G401 (cell line): ENCODE results near the gene RSKR. TPM values are rescaled to one million over a fixed set of nuclear protein-coding genes. Genes with fewer than 3 reads are reported as not detected.

ENCODE experiments used
- total RNA-seq: library from RNA; depleted of rRNA; stranded (reverse); fragments of >200 nt; shearing (Covaris generic); gene quantifications from 2 replicates; pipeline ENCODE4 v1.2.3, GENCODE V29; 2014; rRNA removed

Gene RSKR
- total RNA-seq, 1 experiment from 2014 or later: 2.7 TPM

Other genes with a start within 250 kb of the RSKR start
- not detected in 2 replicates for gene SEBOX, start 249.0 kb downstream of the RSKR start, total RNA-seq
- 12.4 and 13.1 TPM in 2 replicates for gene VTN, start 243.9 kb downstream of the RSKR start, total RNA-seq
- gene SARM1, start 242.5 kb downstream of the RSKR start, total RNA-seq: 18.6 and 20.4 TPM in 2 replicates
- 33.6 and 44.7 TPM in 2 replicates for gene SLC46A1, start 208.0 kb downstream of the RSKR start, total RNA-seq
- gene SLC13A2, start 140.5 kb downstream of the RSKR start, total RNA-seq: not detected in 2 replicates
- not detected in 2 replicates for gene FOXN1, start 107.8 kb downstream of the RSKR start, total RNA-seq
- gene UNC119, start 61.6 kb downstream of the RSKR start, total RNA-seq: 59.0 and 60.4 TPM in 2 replicates
- gene PIGS, start 42.7 kb downstream of the RSKR start, total RNA-seq: 50.8 and 64.4 TPM in 2 replicates
- gene ALDOC, start 37.3 kb downstream of the RSKR start, total RNA-seq: 34.5 and 49.8 TPM in 2 replicates
- 78.8 and 91.2 TPM in 2 replicates for gene SPAG5, start 15.2 kb downstream of the RSKR start, total RNA-seq
- gene BLTP2, start 31.0 kb upstream of the RSKR start, total RNA-seq: 77.8 and 137 TPM in 2 replicates
- gene SDF2, start 47.7 kb upstream of the RSKR start, total RNA-seq: 57.7 and 73.3 TPM in 2 replicates
- gene SUPT6H, start 48.0 kb upstream of the RSKR start, total RNA-seq: 24.4 and 43.0 TPM in 2 replicates
- gene PROCA1, start 97.7 kb upstream of the RSKR start, total RNA-seq: 2.4 and 17.2 TPM in 2 replicates
- gene RAB34, start 103.7 kb upstream of the RSKR start, total RNA-seq: 373 TPM in 2 replicates
- 1,133 and 1,289 TPM in 2 replicates for gene RPL23A, start 105.8 kb upstream of the RSKR start, total RNA-seq
- gene TLCD1, start 112.0 kb upstream of the RSKR start, total RNA-seq: 9.2 and 12.1 TPM in 2 replicates
- 10.2 and 15.1 TPM in 2 replicates for gene NEK8, start 114.6 kb upstream of the RSKR start, total RNA-seq
- gene TRAF4, start 129.8 kb upstream of the RSKR start, total RNA-seq: 51.8 and 69.0 TPM in 2 replicates
- 0.86 and 8.0 TPM in 2 replicates for gene FAM222B, start 228.6 kb upstream of the RSKR start, total RNA-seq
- gene ERAL1, start 240.8 kb upstream of the RSKR start, total RNA-seq: 52.9 and 96.8 TPM in 2 replicates